GM19240 (cell line): ENCODE data around the gene ATRIP.
"Not testable (repeated sequence)": the region's sequence is repeated elsewhere in the genome, so short reads cannot be mapped to it uniquely, and the experiment has no call there.

Experiments used
- DNase-seq: peaks from one replicate; pipeline ENCODE4 v3.0.0; 2011; ENCODE audit warnings: low spot score; ENCODE audit not compliant: insufficient read length

ATRIP gene

DNA sequence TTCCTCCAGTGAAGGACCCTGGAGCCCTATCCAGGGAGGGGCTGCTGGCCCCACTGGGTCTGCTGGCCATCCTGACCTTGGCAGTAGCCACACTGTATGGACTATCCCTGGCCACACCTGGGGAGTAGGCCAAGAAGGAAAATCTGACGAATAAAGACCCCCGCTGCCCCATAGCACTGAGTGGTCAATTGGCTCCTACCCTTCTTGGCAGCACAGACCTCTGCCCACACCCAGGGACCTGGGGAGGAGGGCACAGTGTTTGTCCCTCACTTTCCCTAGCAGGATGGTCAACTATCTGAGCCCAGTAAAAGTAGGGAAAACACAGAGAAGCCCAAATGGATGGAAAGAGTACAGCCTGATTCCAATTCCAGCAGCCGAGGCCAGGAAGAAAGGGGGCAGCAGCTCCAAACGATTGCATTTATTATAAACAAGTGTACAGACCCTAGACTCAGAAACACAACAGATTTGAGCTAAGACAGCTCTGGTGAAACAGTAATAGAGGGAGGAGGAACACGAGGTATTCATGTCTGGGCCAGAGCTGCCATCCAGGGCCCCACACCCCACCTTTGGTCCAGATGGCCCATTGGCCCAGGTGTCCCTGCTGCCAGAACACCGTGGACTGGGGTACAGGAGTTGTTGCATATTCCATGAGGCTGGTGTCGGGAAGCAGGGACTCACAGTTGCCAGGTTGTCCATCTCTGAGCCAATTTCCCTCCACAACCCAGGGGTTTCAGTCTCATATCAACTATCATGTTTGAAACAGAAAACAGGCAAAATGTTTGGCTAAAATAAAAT is 21.1 kb downstream of the ATRIP start:
- DNase-seq: no peak

DNA sequence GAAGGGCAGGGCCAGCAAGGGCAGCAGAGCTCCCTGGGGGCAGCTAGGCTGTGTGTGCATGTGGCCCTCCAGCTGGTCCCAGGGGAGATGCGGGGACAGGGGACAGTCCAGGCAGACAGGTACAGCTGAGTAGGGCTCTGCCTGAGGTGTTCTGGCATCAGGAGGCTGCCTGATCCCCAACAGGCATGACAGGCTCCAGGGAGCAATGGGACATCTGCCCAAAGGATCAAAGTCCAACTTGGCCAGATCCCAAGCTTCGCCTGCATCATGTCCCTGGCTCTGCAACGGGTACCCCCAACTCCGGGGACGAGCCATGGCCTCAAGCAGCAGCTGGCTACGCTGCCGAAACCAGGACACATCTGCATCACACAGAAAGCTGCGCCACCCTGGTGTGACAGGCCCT is 21.8 kb downstream of the ATRIP start:
- DNase-seq: no peak

DNA sequence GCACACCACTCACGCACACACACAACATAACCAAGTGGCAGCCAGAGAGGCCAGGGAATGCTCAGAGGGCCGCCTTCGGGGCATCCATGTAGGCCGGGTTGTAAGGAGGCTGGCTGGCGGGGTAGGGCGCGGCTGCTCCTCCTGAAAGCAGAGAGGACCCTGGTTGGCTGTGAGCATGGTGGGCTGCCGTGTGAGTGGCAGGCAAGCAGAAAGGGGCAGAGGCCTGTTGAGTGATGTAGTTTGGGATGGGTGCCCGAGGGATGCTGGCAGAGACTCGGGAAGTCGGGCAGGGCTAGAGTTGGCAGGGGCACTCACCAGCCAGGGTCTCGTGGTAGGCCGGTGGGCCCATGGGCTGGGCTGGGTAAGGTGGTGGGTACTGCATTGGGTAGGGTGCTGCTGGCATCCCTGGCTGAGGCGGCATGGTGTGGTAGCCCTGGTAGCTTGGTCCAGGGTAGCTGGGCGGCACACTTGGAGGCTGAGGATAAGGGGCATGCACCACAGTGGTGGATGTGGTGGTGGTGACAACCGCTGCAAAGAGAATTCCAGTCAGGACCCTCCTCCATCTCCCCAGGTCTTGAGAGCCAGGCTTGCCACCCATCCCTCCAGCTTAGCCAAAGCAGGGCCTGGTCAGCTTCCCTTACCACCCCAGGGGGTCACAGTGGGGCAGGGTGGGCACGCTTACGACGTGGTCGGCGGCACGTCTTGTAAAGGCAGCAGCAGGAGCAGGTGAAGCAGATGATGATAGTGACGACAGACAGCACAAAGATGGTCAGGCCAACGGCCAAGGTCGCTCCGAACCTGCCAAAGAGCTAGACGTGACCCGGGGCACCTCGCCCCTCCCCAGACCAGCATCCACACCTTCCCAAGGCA is 22.7 kb downstream of the ATRIP start:
- DNase-seq: no peak

DNA sequence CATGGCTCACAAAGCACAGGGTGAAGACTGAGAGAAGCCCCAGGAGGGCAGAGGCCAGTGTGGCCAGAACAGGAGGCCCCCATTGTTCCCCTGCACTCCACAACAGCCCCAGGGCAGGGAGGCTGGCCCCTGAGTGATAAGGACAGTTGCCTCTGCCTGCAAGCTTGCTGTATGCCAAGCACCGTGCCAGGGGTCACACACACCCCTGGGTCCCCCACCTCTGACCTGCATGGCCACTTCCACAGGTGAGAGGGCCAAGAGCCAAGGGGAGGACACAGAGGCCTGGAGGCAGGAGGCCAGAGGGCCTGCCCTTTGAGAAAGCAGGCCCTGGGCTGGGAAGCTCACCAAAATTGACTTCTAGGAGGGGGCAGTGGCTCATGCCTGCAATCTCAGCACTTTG is 23.7 kb downstream of the ATRIP start:
- DNase-seq: no peak

DNA sequence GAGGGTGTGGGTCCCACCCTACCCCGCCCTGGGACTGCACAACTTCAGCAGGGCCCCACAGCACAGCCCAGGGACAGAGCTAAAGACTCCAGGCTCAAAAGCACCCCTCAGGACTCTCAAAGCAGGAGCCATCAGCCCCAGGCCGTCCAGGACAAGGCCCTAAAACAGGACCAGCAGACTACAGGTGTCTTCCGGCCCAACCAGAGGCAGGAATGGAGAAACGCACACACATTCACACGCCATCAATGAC is 26.1 kb downstream of the ATRIP start:
- no peak for DNase-seq

DNA sequence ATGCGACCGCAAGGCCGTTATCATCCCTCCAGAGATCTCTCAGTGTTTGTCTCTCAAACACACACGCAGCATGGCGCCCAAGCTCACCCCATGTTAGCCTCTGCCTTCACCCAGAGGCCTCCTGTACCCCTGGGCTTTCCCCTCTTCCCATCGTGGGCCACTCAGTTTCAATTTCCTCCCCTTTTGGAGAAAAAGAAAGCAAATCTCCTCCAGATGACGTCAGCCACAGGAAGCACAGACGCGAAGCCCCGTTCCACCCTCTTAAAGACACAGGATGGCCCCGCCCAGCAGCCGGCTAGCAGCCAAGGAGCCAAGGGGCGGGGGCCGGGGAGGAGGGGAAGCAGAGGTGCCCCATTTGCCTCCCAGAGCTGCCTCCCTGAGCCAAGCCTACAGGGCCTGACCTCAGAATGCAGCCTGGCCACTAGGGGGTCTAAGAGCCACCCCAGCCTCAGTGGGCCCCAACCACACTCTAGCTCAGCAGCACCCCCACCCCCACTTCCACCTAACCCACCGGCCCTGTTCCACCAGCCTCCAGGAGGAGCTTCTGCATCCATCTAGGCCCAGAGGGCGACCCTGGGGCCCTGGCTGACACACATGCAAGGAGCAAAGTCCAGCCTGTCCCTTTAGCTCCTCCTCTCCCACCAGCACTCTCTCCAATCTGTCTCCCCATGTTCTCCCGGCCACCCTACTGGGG is 26.5 kb downstream of the ATRIP start:
- peak; percentile 91 for DNase-seq

DNA sequence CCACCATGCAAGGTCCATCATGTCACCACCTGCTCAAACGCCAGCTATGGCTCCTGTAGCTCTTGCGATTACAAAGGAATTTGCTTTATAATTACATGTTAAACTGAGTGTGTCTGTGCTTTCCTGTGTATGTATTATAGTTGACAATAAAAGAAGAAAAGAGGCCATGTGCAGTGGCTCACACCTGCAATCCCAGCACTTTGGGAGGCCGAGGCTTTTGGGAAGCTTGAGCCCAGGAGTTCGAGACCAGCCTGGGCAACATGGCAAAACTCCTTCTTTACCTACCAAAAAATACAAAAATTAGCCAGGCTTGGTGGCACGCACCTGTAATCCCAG is 27.0 kb downstream of the ATRIP start:
- no peak for DNase-seq

DNA sequence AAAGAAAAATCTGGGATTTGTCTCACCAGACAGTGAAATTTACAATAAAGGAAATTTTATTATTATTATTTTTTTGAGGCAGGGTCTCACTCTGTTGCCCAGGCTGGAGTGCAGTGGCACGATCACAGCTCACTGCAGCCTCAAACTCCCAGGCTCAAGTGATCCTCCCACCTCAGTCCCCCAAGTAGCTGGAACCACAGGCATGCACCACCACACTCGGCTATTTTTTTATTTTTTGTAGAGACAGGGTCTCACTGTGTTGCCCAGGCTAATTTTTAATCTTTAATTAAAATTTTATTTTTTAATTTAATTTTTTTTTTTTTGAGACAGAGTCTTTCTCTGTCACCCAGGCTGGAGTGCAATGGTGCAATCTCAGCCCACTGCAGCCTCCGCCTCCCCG is 27.5 kb downstream of the ATRIP start:
- not testable (repeated sequence) for DNase-seq

DNA sequence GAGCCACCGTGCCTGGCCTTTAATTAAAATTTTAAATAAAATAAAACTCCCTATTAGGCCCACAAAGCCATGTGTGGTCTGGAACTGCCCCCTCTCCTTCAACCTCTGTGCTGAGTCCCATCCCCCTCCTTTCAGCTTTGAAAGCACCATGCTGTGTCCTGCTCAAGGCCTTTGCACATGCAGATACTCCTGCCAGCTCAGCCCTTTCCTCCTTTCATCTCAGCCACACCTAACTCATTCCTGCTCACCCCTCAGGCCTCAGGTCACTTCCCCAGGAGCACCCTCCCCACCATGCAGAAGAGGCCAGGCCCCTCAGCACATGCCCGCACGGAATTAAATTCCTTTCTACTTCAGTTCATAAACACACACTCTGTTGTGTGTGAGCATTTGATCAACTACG is 28.1 kb downstream of the ATRIP start:
- no peak for DNase-seq

DNA sequence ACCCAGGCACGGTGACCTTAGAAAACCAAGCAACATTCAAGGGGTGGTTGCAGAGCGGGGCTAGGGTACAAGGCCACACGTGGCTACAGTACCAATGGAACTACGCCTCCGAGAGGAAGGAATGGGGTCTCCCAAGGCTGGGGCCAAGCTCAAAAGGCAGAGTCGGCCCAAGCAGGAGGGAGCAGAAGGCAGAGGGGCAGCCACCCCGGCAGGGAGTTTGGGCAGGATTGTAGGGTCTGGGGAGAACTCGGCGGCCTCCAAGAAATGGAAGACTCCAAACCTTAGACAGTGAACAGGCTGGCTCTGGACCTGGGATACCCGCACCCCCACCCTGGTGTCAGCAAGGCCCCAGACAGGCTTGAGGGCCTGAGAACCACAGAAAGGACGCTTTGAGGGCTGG is 28.7 kb downstream of the ATRIP start:
- no peak for DNase-seq

DNA sequence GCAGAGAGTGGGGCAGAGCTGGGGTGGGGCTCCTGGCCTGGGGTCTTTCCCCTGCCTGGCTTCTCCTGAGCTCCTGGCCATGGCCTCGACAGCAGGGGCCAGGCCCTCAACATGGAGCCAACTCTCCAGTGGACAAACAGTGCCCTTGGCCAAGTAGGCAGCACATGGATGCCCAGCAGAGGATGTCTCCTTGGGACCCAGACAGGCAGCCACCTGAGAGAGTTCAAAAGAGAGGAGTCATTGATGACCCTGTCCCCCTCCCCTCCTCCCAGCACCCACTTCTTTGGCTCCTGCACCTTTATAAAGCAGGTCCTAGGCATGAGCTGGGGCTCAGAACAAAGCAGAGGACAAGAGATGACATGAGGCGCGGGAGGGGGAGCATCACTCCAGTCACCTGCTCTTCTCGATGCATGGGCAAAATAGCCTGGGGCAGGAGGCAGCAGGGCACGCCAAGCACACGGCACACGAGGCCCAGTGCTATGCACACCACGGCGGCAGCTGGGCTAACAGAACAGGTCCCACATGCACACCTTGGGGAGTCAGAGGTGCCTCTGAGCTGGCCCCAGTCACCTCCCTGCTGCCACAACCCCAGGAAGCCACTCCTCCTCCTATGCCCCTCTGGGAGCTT is 30.0 kb downstream of the ATRIP start:
- DNase-seq: no peak

DNA sequence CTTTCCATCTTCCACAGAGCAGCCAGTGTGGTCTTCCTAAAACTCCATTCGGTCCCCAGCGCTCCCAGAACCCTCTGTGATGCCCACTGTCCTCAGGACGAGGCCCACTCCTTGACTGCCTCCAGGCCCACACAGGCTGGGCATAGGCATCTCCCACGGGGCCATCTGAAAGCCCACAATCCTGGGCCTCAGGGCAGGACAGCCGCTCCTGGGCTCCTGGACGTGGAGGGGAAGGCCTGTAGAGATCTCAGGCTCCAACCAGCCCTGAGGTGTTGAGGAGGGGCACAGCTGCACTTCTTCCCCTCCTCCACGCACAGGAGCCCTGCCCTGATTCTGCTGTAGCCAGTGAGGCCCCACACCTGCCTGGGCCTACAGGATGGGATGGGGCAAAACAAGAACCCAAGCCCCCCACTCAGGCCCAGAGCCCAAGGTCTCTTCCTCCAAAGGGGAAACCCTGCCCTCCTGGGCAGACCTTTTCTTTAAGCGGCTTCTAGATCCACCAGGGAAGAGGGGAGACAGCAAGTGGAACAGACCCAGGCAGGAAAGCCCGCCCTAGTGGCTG is 31.5 kb downstream of the ATRIP start:
- DNase-seq: no peak

DNA sequence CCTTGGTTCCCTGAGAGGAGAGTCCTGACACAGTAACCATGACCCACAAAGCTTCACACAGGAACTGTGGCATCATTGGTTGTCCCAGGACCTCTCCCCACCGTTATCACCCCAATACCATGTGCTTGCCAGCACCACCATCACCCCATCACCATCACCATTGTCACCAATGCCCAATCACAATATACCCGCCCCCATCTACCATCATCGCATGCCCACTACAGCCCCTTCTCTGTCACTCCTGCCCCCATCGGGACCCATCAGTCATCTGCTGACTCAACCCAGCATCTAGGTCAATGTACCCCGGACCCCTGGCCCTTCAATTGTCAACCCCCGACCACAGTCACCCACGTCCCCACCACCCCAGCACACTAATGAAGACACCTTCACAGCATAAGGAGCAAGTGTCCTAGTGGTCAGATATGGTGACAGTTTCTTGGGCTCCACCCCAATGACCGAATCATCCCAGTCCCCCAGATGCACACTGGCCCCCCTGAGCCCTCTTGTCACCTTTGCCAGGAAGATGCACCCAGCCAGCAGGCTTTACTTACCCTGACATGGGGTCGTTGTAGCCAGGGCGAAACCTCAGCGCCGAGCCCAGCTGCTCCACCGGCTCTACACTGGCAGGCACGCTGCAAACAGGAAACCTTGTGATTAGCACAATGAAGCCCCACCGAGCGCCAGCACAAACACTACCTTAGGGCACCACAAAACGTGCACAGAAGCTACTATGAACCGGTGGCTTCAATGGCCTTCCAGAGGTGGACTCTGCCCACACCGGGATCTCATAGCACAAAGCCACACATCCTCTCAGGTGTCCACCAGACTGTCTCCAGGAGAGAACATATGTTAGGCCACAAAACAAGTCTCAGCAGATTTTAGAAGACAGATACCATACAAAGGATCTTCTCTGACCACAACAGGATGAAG is 32.4 kb downstream of the ATRIP start:
- DNase-seq: no peak

DNA sequence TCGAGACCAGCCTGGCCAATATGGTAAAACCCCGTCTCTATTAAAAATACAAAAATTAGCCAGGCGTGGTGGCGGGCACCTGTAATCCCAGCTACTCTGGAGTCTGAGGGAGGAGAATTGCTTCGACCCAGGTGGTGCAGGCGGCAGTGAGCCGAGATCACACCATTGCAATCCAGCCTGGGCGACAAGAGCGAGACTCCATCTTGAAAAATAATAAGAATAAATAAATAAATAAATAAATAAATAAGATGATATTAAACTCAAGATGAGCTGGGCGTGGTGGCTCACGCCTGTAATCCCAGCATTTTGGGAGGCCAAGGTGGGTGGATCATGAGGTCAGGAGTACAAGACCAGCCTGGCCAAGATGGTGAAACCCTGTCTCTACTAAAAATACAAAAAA is 34.4 kb downstream of the ATRIP start:
- not testable (repeated sequence) for DNase-seq

DNA sequence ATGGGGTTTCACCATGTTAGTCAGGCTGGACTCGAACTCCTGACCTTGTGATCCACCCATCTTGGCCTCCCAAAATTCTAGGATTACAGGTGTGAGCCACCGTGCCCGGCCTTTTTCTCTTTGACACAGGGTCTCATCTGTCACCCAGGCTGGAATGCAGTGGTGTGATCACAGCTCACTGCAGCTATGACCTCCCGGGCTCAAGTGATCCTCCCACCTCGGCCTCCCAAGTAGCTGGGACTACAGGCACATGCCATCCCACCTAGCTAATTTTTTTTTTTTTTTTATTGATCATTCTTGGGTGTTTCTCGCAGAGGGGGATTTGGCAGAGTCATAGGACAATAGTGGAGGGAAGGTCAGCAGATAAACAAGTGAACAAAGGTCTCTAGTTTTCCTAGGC is 36.3 kb downstream of the ATRIP start:
- DNase-seq: not testable (repeated sequence)

DNA sequence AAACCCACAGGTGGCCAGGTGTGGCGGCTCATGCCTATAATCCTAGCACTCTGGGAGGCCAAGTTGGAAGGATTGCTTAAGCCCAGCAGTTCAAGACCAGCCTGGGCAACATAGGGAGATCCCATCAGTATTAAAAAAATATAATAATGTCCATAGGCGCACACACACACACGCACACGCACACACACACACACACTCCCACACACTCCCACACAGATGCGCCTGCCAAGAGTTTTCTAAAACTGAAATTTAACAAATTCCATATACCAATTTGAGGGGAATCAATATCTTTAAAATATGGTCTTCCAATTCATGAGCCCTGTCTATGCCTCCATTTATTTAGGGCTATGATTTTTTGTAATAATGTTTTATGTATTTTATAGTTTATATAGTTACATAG is 40.4 kb downstream of the ATRIP start:
- no peak for DNase-seq

DNA sequence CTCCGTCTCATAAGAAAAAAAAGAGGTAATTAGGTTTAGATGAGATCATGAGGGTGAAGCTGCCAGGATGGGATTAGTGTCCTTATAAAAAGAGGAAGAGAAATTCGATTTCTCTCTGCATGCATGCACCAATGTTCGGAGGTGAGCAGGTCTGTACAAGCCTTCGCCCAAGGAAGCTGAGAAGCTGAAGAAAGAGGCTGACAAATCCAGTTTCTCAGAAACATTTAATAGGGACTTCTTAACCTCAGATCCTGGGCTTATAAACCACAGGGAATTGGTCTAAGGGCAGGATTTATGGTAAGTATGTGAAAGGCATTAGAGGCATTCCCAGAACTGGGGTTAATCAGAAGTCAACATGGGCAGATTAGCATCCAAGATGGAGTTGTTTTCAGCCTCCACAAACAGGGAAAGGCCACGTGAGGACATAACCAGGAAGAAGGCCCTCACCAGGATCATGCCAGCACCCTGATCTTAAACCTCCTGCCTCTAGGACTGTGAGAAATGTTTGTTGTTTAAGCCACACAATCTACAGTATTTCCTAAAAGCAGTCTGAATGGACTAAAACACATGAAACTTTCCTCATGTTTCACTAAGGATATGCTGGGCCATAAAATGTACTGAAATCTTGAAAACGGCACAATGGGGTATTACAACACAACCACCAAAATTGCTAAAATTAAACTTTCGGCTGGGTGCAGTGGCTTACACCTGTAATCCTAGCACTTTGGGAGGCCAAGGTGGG is 46.1 kb downstream of the ATRIP start:
- no peak for DNase-seq

DNA sequence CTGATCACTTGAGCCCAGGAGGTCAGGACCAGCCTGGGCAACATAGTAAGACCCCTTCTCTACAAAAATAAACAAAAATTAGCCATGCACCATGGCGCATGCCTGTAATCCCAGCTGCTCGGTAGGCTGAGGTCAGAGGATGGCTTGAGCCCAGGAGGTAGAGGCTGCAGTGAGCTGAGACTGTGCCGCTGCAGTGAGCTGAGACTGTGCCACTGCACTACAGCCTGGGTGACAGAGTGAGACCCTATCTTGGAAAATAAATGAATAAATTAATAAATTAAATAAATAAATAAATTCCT is 46.6 kb downstream of the ATRIP start:
- no peak for DNase-seq

DNA sequence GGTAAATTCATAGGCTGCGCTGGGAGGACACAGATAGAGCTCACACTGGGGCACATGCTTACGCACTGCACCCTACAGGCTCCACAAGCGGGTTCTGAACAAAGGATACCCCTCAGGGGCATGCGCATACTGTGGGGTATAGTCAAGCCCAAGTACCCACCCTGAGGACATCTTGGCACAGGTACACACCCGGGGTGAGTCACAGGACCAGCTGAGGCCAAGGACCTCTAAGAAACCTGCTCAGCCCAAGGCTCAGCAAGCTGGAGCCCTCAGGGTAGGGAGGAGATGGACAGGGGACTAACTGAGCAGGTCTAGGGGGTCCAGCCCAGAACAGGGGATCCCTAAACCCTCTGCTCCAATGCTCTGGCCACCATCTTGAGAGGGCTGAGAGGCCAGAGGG is 54.1 kb downstream of the ATRIP start:
- no peak for DNase-seq

DNA sequence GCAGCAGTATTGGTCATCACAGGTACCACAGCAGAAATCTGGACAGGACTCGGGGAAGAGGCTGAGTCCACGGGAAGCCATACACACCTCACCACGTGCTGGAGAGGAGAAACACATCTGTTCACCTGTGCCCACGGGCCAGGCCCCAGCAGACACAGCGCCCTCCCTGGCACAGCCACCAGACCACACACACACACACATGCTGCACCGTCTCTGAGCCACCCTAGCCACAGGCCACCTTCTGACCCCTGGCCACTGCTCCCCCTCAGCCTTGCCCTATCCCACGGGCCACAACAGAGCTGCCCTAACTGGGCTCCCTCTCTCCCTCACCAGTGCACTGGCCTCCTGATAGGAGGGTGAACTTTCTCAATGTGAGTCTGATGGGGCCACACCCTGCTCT is 54.7 kb downstream of the ATRIP start:
- DNase-seq: no peak
